Epidermal melanocyte (primary cell): ENCODE data around the gene DGKG.

Source experiments
- DNase-seq: peaks from one replicate; pipeline ENCODE4 v3.0.0; 2011; ENCODE audit warnings: low spot score; ENCODE audit not compliant: insufficient read length

The DGKG gene

DNA sequence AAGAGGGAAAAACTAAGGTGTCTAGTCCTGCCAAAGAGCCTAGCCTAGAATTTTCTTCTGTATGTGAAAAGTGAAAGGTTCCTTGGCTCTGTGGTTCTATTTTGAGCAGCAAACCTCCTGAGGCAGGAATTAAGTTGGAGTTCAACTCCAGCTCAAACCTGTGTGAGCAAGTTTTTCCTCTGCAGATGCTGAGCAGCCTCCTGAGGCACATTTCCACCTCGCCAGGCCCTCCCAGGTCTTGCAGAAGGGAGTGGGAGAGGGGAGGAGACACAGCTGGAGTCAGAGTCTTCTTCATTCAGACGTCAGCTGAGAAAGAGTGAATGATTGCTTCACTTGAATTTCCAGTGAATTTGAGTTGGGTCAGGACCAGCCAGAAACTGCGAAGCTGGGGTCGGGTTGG, 183.6 kb downstream of the DGKG start:
- DNase-seq, result no peak

DNA sequence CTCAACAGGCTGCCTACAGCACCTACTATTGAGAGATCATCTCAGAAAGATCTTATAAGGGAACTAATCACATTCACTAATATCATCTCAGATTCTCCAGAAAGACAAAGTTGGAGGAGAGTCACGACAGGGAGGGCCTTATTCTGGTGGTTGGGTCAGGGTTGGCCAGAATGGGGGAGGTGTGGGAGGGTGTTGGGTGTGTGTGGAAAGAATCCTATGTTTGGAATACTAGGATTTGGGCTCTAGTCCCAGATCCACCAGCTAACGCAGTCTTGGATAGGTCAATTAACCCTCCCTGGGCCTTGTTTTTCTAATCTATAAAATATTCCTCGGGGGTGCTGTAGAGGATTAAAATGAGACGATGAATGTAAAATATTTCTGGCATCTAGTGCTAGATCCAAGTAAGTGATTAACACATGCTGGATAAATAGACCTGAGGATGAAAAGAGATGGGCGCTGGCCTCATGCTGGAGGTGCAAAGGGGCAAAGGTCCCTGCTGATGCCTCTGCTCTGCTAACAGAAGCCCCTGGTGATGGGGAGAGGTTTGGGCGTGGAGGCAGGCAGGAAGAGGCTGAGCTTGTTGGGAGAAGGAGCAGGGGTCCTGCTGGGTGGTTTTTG, 185.6 kb downstream of the DGKG start:
- no peak for DNase-seq

DNA sequence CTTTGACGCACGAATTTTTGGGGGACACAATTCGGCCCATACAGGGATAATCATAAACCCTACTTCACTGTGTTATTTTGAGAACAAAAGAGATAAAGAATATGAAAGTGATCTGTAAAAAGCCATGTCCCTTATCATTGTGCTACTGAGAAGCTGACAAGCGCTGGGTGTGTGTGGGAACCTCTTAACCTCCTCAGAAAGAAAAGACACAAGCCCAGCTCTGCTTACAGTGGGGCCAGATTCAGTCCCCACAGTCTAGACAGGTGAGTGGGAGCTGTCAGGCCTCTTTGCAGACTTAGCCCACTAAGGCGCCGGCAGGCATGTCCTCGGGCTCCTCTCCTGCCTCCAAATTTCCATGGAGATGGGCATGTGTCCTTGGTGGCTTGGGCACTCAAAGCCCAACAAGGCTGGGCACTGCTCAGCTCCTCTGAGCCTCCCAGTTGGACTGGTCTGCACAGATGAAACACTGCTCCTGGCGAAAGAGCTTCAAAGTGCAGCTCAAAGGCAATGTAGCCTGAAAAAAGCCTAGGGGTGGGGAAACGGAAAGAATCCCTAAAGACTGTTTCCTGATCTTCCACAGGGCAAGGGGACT, 188.7 kb downstream of the DGKG start:
- DNase-seq, result no peak

DNA sequence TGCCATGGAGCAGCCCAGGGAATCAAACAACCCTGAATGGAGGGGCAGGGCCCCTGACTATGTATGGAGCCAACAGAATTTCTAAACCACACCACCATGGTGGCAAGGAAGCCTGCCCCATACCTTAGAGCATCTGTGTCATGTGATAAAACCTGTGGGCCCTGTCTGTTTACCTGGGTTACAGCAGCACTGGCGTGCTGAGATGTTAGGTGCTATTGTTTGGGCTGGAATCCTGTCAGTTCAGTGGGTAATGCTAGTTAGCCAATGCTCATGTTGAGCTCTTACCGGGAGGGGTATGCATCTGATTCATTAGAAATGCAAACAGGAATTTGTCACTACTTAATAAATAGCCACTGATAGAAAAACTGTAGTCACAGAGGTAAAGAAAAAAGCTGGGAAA, 189.7 kb downstream of the DGKG start:
- no peak for DNase-seq

GRCh38 chr3:186171521-186171920, 190.5 kb downstream of the DGKG start:
- no peak for DNase-seq

DNA sequence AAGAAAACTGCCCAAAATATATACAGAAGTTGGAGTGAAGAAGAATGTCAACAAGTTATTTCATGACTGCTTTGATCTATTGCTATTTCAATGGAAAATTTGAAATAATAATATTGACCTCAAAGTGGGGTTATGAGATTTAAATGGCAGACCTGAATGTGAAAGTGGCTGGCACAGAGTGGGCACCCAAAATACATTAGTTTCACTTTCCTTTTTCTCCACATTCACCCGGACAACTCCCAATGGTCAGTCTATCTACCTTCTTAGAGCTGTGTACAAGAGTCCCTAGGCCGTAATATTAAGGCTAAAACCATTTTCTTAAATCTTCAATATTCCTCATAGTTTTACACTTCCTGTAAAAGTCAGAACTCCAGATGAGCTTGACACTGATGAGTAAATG, 191.5 kb downstream of the DGKG start:
- DNase-seq, result no peak

DNA sequence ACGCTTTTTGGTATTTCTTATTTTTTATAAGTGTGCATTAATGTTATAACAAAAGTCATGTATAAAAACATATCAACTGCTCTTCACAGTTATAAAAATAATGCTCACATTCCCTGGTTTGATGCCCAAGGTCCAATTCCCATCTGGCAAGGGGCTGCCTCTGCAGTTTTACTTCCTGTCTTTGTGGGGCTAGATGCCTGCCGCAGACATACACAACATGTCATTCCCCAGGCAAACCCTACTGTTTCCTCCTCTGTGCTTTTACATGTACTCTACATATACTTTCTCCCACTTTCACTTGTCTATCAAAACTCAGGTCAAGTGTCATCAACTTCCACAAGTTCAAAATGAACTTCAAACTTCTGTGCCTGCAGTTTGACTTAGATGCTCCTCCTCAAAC, 192.7 kb downstream of the DGKG start:
- no peak for DNase-seq

GRCh38 chr3:186168976-186169375, 193.1 kb downstream of the DGKG start:
- DNase-seq, result no peak

DNA sequence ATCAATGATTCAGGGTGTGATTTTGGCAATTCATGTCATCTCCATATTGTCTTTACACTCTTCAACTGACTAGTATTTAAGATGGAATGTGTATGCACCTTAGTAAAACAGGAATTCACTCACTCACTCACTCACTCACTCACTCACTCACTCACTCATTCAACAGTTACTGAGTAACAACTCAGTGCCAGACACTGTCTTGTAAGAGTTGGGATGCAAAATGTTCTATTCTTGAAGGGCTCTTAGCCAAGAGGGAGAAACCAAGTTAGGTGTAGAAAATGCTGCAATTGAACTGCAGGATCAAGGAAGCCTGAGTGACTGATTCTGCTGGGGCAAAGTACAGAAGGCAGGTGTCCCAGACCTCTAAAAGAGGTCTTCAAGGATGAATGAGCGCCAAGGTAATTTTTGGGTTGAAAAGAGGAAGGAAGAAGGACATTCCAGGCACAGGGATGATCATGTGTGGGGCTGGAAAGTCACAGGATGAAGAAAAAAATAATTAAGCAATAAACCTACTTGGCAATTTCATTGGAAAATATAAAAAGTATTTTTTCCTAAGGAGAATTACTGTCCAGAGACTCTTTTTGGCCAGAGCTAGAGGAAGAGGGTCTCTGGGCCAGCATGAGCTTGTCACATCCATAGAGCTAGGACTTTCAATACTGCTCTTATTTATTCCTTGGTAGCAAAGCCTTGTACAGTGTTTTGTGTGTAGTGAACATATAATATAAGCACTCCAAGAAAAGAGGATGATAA, 194.2 kb downstream of the DGKG start:
- DNase-seq, result no peak

- DNase-seq, result no peak
Measured at GRCh38 chr3:186166491-186167288, 195.3 kb downstream of the DGKG start.

DNA sequence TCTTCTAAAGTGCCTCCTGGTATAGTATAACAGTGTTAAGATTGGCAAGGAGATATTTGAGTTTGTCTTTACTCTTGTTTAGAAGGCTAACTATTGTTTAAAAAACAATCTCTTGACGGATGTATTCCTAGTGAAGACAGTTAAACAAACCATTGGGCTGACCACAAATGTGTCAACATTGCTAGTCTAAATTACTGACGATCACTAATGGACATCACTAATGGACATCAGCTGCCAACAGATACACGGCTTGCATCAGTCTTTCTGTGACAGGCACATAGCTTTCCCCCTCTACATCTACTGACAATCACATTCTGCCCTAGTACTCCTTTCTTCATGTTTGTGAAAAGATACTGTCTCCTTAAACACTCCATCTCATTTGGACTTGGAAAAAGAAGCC, 196.0 kb downstream of the DGKG start:
- no peak for DNase-seq

GRCh38 chr3:186165331-186165730, 196.7 kb downstream of the DGKG start:
- no peak for DNase-seq

DNA sequence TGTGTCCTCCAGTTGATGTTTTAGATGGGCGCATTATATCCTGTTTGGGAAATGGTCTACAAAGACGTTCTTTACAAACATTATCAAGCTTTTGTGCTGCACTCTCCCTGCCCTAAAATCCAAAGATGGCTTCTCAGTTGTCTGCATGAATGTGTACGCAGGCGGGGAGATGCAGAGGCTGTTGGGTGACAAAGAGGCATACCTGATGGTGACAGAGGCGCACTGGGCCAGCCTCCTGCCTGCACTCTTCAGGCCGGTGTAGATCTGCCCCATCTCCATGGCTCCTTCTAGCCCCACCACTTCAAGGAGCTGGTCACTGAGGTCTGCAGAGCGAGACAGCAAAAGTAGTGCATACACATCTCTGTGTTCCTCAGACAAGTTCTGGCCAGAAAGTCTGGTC, 197.3 kb downstream of the DGKG start:
- no peak for DNase-seq

DNA sequence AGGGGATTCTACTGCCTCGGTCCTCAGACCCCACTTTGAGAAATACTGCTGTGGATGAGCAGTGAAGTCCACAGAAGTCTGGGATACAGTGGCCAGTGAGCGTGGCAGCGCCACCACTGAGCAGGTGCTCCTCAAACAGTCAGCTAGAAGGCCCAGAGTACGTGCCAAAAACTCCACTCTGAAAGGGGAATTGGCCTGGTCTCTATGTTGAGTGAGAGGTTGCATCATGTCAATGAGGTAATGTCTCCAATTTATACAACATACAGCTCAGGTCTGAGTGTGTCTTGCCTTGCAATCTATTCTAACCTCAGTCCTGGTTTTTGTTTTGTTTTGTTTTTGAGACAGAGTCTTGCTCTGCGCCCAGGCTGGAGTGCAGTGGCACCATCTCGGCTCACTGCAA, 199.8 kb downstream of the DGKG start:
- DNase-seq, result no peak

DNA sequence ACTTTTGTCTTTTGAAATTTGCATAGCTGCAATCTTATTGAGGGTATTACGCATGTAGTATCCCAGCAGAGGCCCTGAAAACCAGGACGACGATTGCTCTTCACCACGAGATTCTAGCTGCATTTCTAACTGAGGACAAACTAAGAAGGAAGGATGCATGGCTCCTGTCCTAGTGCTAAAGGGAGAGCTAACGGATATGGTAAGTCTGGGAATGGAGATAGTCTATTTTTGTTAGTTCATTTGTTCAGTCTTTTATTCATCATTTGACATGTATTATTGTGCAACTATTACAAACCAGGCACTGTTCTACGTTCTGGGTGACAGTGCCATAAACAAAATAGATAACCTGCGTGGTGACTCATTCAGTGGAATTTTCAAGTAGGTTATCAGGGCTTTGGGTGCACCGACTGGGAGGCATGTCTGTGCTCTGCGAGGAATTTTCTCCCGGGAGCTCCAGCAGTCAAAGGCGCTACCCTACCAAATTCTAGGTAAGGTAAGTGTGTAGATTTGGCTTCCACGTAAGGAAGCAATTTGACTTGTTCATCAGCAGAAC, 201.3 kb downstream of the DGKG start:
- no peak for DNase-seq

- no peak for DNase-seq
Measured at GRCh38 chr3:186154641-186155040, 207.4 kb downstream of the DGKG start.

GRCh38 chr3:186152889-186153292, 209.1 kb downstream of the DGKG start:
- no peak for DNase-seq

DNA sequence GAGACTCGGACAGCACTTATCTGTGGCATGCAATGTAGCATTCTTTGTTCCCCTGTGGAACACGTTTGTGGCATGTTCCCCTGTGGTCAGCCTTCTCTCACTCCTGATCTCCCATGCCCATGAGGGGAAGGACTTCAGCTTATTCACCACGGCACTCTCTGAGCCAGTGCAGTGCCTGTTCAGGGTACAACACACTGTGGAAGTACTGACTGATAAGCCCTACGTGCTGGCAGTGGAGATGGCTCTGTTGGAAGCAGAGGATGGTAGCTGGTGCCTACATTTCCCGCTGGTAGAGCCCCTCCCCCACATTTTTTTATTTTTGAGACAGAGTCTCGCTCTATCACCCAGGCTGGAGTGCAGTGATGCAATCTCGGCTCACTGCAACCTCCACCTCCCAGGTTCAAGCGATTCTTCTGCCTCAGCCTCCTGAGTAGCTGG, 209.7 kb downstream of the DGKG start:
- no peak for DNase-seq

DNA sequence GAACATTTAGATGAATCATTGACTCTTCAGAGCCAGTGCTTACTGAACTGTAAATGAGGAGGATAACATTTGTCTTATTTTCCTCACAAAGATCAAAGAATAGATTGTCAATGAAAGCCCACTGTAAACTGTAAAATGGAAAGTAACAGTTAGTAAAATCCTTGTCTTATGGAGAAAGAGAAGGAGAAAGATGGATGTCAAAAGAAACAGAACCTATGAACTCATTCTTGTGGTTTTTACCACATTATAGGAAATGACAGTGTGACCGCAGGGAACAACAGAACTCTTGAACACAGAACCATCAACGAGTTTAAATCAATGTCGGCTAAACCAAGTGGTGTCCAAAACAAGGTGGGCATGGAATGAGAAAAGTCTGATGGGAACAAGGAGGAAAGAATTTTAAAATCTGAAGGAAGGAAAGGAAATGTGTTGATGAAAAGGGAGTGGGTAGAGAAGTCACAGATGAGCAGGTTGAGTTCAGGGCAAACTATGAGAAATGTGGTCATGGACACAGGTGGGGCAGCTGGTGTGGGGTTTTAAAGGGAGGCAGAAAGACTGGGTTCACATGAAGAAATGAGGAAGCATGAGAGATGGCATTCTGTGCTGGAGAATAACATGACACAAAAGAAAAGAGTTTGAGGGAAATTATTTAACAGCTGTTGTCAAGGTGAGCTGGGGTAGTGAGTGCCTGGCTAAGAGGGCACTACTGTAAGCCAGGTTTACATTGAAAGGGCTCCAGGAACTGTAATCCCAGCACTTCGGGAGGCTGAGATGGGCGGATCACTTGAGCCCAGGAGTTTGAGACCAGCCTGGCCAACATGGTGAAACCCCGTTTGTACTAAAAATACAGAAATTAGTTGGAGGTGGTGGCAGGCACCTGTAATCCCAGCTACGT, 210.7 kb downstream of the DGKG start:
- DNase-seq, result no peak

GRCh38 chr3:186150041-186150830, 211.8 kb downstream of the DGKG start:
- DNase-seq, result no peak
